Transverse colon (tissue), 4 donors: Measurements from ENCODE around the gene NUDT8.

Experiments used
- CTCF ChIP-seq, 5 experiments: fragments of 200-600 bp in 3 of 5; fragments of 450-650 bp in 2 of 5; sonication (generic) in 3 of 5; IDR thresholded peaks; 1 replicate in 2 of 5; 2 replicates in 3 of 5; pipeline ENCODE4 v1.5.1; 2016 to 2017; ENCODE audit warnings: antibody characterized with exemption in 5 of 5, inconsistent platforms in 3 of 5, mild to moderate bottlenecking in 2 of 5, moderate library complexity in 1 of 5
- POLR2A ChIP-seq: fragments of 450-650 bp; IDR thresholded peaks from one replicate; pipeline ENCODE4 v1.6.1; 2016; ENCODE audit warnings: antibody characterized with exemption, mild to moderate bottlenecking, moderate library complexity
- POLR2AphosphoS5 ChIP-seq, 3 donors: sonication (generic); formaldehyde crosslinking; IDR thresholded peaks; one replicate each; pipeline ENCODE4 v1.6.1; 2016; ENCODE audit warnings: antibody characterized with exemption in 3 of 3

GRCh38 chr11:67594480-67594879 is 35.3 kb downstream of the NUDT8 start:
- TF ChIP-seq POLR2AphosphoS5 (IDR thresholded peaks at IDR 0.05) (no peak), CTCF (IDR thresholded peaks at IDR 0.05) (no peak), POLR2A (no peak)
